Liver (tissue), 9 donors: ENCODE results near the gene MAB21L4. TPM values are rescaled to one million over a fixed set of nuclear protein-coding genes. Genes with fewer than 3 reads are reported as not detected.

Source experiments
- DNase-seq: peaks from one replicate; pipeline ENCODE4 v3.0.0-alpha.2; 2017; ENCODE audit warnings: low spot score
- H3K27ac ChIP-seq, 2 donors: one replicate each; pipeline ENCODE4 v1.7.0; 2013; ENCODE audit warnings: inconsistent platforms in 2 of 2, low read length in 2 of 2, control low read depth in 1 of 2, low read depth in 1 of 2, mild to moderate bottlenecking in 1 of 2
- H3K27me3 ChIP-seq, 4 donors: one replicate each; pipeline versions ENCODE4 v1.6.1 to v1.7.0; 2013; ENCODE audit warnings: low read length in 3 of 4, inconsistent platforms in 1 of 4, mild to moderate bottlenecking in 1 of 4, moderate library complexity in 1 of 4; ENCODE audit not compliant: control insufficient read depth in 4 of 4, insufficient read depth in 4 of 4
- H3K36me3 ChIP-seq, 4 donors: one replicate each; pipeline versions ENCODE4 v1.6.1 to v1.7.0; 2013; ENCODE audit warnings: low read length in 3 of 4, mild to moderate bottlenecking in 3 of 4, low read depth in 1 of 4, moderate library complexity in 1 of 4; ENCODE audit not compliant: control insufficient read depth in 4 of 4, insufficient read depth in 3 of 4
- H3K4me1 ChIP-seq, 4 donors: one replicate each; pipeline versions ENCODE4 v1.6.1 to v1.7.0; 2013; ENCODE audit warnings: low read length in 3 of 4, mild to moderate bottlenecking in 3 of 4, moderate library complexity in 1 of 4; ENCODE audit not compliant: control insufficient read depth in 4 of 4, insufficient read depth in 4 of 4
- H3K4me3 ChIP-seq, 3 donors: one replicate each; pipeline versions ENCODE4 v1.6.1 to v1.7.0; 2013; ENCODE audit warnings: low read length in 3 of 3, control low read depth in 1 of 3, low read depth in 1 of 3, mild to moderate bottlenecking in 1 of 3
- H3K9ac ChIP-seq, 2 donors: one replicate each; pipeline ENCODE4 v1.7.0; 2013; ENCODE audit warnings: low read length in 2 of 2, mild to moderate bottlenecking in 2 of 2, moderate library complexity in 2 of 2, control low read depth in 1 of 2, low read depth in 1 of 2
- H3K9me3 ChIP-seq, 4 donors: one replicate each; pipeline versions ENCODE4 v1.6.1 to v1.7.0; 2013; ENCODE audit warnings: low read length in 3 of 4; ENCODE audit not compliant: control insufficient read depth in 4 of 4
- ATF3 ChIP-seq: IDR thresholded peaks from 2 replicates; pipeline ENCODE4 v1.6.1; 2016; ENCODE audit warnings: antibody characterized with exemption
- CTCF ChIP-seq: fragments of 150-350 bp; IDR thresholded peaks from 2 replicates; pipeline ENCODE4 v1.5.1; 2017; ENCODE audit warnings: improper control_type of control experiment, low read depth, low read length; ENCODE audit not compliant: missing input control
- FOXA1 ChIP-seq: IDR thresholded peaks from 2 replicates; pipeline ENCODE4 v1.6.1; 2016; ENCODE audit warnings: antibody characterized with exemption
- FOXA2 ChIP-seq: IDR thresholded peaks from 2 replicates; pipeline ENCODE4 v1.6.1; 2016; ENCODE audit warnings: antibody characterized with exemption
- GABPA ChIP-seq, 2 donors: IDR thresholded peaks in 1 of 2; conservative IDR thresholded peaks in 1 of 2; 2 replicates each; pipeline ENCODE4 v1.6.1; 2016; ENCODE audit warnings: antibody characterized with exemption in 2 of 2, mild to moderate bottlenecking in 1 of 2, moderate library complexity in 1 of 2
- HNF4A ChIP-seq, 2 donors: conservative IDR thresholded peaks; 2 replicates each; pipeline ENCODE4 v1.6.1; 2016; ENCODE audit warnings: antibody characterized with exemption in 2 of 2, mild to moderate bottlenecking in 2 of 2
- HNF4G ChIP-seq: IDR thresholded peaks from 2 replicates; pipeline ENCODE4 v1.6.1; 2016; ENCODE audit warnings: antibody characterized with exemption
- NR2F2 ChIP-seq: IDR thresholded peaks from 2 replicates; pipeline ENCODE4 v1.6.1; 2016; ENCODE audit warnings: antibody characterized with exemption
- RAD21 ChIP-seq, 2 donors: IDR thresholded peaks; 2 replicates each; pipeline ENCODE4 v1.6.1; 2016; ENCODE audit warnings: antibody characterized with exemption in 2 of 2, mild to moderate bottlenecking in 2 of 2
- REST ChIP-seq: IDR thresholded peaks from 2 replicates; pipeline ENCODE4 v1.6.1; 2016; ENCODE audit warnings: antibody characterized with exemption, mild to moderate bottlenecking
- TAF1 ChIP-seq: conservative IDR thresholded peaks from 2 replicates; pipeline ENCODE4 v1.6.1; 2016; ENCODE audit warnings: antibody characterized with exemption, mild to moderate bottlenecking
- WGBS: extraction: QIAGEN DNeasy Blood & Tissue Kit; methylation state at CpG from one replicate; pipeline ENCODE4 v1.1.7; 2013; 5-methylcytosine and 5-hydroxymethylcytosine counted together
- polyA plus RNA-seq, 2 donors: library from polyadenylated mRNA; stranded (reverse) in 1 of 2; unstranded in 1 of 2; fragments of 200-250 nt in 1 of 2; fragments of >200 nt in 1 of 2; fragmentation: Nextera tagmentation in 1 of 2; extraction: Ambion mirVana in 1 of 2; gene quantifications; one replicate each; pipeline versions ENCODE4 v1.2.1 to v1.2.3, GENCODE V29; 2013 to 2015
- total RNA-seq, 2 donors: library from RNA; depleted of rRNA; stranded (reverse); fragments of >200 nt; gene quantifications; one replicate each; pipeline ENCODE4 v1.2.3, GENCODE V29; 2014
- donor health status: healthy.
- donor health status: healthy.
- donor health status: healthy.
- donor health status: healthy.
- donor health status: healthy.

The MAB21L4 gene
- total and polyA plus RNA-seq, 4 donors = 0.59 to 8.8 (median 1.1) TPM

- Histone ChIP-seq H3K27me3 (no peaks in the 10 kb centered on the region), H3K4me3 (no peak within 1 kb of the TSS), H3K36me3 (no peaks in the 10 kb centered on the region), H3K9me3 (no peaks in the 10 kb centered on the region), H3K27ac (no peak within 1 kb of the TSS), H3K9ac (no peak within 1 kb of the TSS), H3K4me1 (no peaks in the 10 kb centered on the region)
- WGBS = 79% methylated on average over 23 of the region's 23 CpGs
- no peak for DNase-seq
- TF ChIP-seq FOXA2 (no peak), REST (no peak), HNF4A (conservative IDR thresholded peaks at IDR 0.05) (no peak), NR2F2 (no peak), ATF3 (no peak), FOXA1 (no peak), GABPA (IDR thresholded peaks at IDR 0.05 in 1 of 2, conservative IDR thresholded peaks at IDR 0.05 in 1 of 2) (no peak), RAD21 (IDR thresholded peaks at IDR 0.05) (no peak)
Observed at GRCh38 chr2:240906141-240906910, 10.4 kb upstream of the MAB21L4 start, which contains the start of gene CROCC2. TSS of gene CROCC2 (plus strand) at chr2:240906336. CDS start at chr2:240906514, 178 bp downstream.

- Histone ChIP-seq H3K27ac (no peak overlapping the region), H3K4me3 (no peak overlapping the region), H3K9ac (no peak overlapping the region), H3K4me1 (no peaks in the 10 kb centered on the region), H3K27me3 (no peaks in the 10 kb centered on the region), H3K9me3 (peaks cover 0 to 3% (median 0%) of the 10 kb centered on the region in 4 donors), H3K36me3 (no peaks in the 10 kb centered on the region)
- TF ChIP-seq HNF4G (no peak), TAF1 (no peak), GABPA (IDR thresholded peaks at IDR 0.05 in 1 of 2, conservative IDR thresholded peaks at IDR 0.05 in 1 of 2) (no peak), CTCF (no peak), REST (no peak)
- no peak for DNase-seq
- 80% methylated on average over 13 of the region's 13 CpGs for WGBS
Observed at GRCh38 chr2:240905176-240905781, 9.3 kb upstream of the MAB21L4 start.
